Aorta (tissue), 5 donors: ENCODE results near the gene PPM1L. TPM values are rescaled to one million over a fixed set of nuclear protein-coding genes. Genes with fewer than 3 reads are reported as not detected.

Source experiments
- ATAC-seq: fragments of 200-7000 bp; cut with Tn5 transposase; one replicate; pipeline ENCODE4 v1.9.1; 2022; ENCODE audit warnings: moderate library complexity; ENCODE audit not compliant: low FRiP score
- DNase-seq, 2 donors: peaks; one replicate each; pipeline ENCODE4 v3.0.0-alpha.2; 2020
- H3K27ac ChIP-seq, 2 donors: one replicate each; pipeline ENCODE4 v1.5.1; 2013; ENCODE audit warnings: low read length in 2 of 2, mild to moderate bottlenecking in 2 of 2, moderate library complexity in 2 of 2, control low read depth in 1 of 2, inconsistent platforms in 1 of 2, low read depth in 1 of 2
- H3K27me3 ChIP-seq, 2 donors: one replicate each; pipeline ENCODE4 v1.6.1; 2013; ENCODE audit warnings: control low read depth in 1 of 2, low read length in 1 of 2, mild to moderate bottlenecking in 1 of 2, moderate library complexity in 1 of 2; ENCODE audit not compliant: insufficient read depth in 2 of 2, control insufficient read depth in 1 of 2
- H3K36me3 ChIP-seq, 2 donors: one replicate each; pipeline ENCODE4 v1.6.1; 2013; ENCODE audit warnings: control low read depth in 1 of 2, low read length in 1 of 2, mild to moderate bottlenecking in 1 of 2; ENCODE audit not compliant: insufficient read depth in 2 of 2, control insufficient read depth in 1 of 2
- H3K4me1 ChIP-seq, 2 donors: one replicate each; pipeline ENCODE4 v1.6.1; 2013; ENCODE audit warnings: low read length in 2 of 2, control low read depth in 1 of 2, mild to moderate bottlenecking in 1 of 2, moderate library complexity in 1 of 2; ENCODE audit not compliant: insufficient read depth in 2 of 2, control insufficient read depth in 1 of 2
- H3K4me3 ChIP-seq, 2 donors: one replicate each; pipeline ENCODE4 v1.5.1; 2013; ENCODE audit warnings: low read length in 2 of 2, control low read depth in 1 of 2, mild to moderate bottlenecking in 1 of 2
- H3K9me3 ChIP-seq: one replicate; pipeline ENCODE4 v1.6.1; 2013; ENCODE audit warnings: mild to moderate bottlenecking, low read length; ENCODE audit not compliant: control insufficient read depth
- WGBS, 2 donors: extraction: QIAGEN DNeasy Blood & Tissue Kit; methylation state at CpG; one replicate each; pipeline ENCODE4 v1.1.7; 2013; 5-methylcytosine and 5-hydroxymethylcytosine counted together
- intact Hi-C, 2 donors: fragments of 100-400 bp; cut with DNase I; formaldehyde crosslinking; loops; one replicate each; pipeline versions ENCODE4 v1.14.2 to v1.15.0; 2022
- polyA plus RNA-seq, 2 donors: library from polyadenylated mRNA; stranded (reverse); fragments of 200-250 nt; gene quantifications; one replicate each; pipeline ENCODE4 v1.2.3, GENCODE V29; 2013
- total RNA-seq, 2 donors: library from RNA; stranded (reverse); fragmentation: NEBNext Ultra II Directional; extraction: Animal tissue kit (Norgen Biotek cat#: 25700); gene quantifications; one replicate each; pipeline ENCODE4 v1.2.1, GENCODE V29; 2021
- donor health status: healthy with polysubstance abuse.
- donor health status: Bipolar disorder and iron deficiency.
- donor health status: DM: no; HTN: no; CAD: no.
- donor health status: DM: no; HTN: no; CAD: no.
- donor health status: DM: yes; HTN: yes; CAD: no.

PPM1L gene
- total and polyA plus RNA-seq, 4 donors, result 1.5 to 17.0 (median 11.1) TPM

- Histone ChIP-seq H3K4me3 (no peak overlapping the region), H3K27ac (no peak overlapping the region), H3K27me3 (no peaks in the 10 kb centered on the region), H3K4me1 (peaks cover 6 to 20% of the 10 kb centered on the region in 2 donors), H3K36me3 (no peaks in the 10 kb centered on the region), H3K9me3 (no peaks in the 10 kb centered on the region)
- peak in 1 of 2 donors; percentile 51 for DNase-seq
- WGBS, 2 donors, result 7 to 14% methylated on average over 3 of the region's 3 CpGs
- ATAC-seq, result no peak
- intact Hi-C loops, result no loop called here
Observed at GRCh38 chr3:160808838-160809237, 52.8 kb downstream of the PPM1L start.

- H3K9me3 ChIP-seq, result no peaks in the 10 kb centered on the region
- H3K4me3 ChIP-seq, result no peak overlapping the region
- DNase-seq (no peak), ATAC-seq (no peak)
- H3K27me3 ChIP-seq, result no peaks in the 10 kb centered on the region
- H3K4me1 ChIP-seq, result peaks cover 6 to 20% of the 10 kb centered on the region in 2 donors
- 11 to 16% methylated on average over 2 of the region's 2 CpGs for WGBS, 2 donors
- H3K27ac ChIP-seq, result peak overlapping the region; percentile 8 to 73
- no peaks in the 10 kb centered on the region for H3K36me3 ChIP-seq
- intact Hi-C loops, result no loop called here
Observed at GRCh38 chr3:160809453-160809852, 53.4 kb downstream of the PPM1L start.

- intact Hi-C loops, result loop anchor here in 1 of 2 donors (5.0 kb wide), 1 partner anchor 53 kb away; the partner anchor contains the start of gene PPM1L
Observed at GRCh38 chr3:160810362-160811236, 54.6 kb downstream of the PPM1L start.

GRCh38 chr3:160811237-160811548 is 55.2 kb downstream of the PPM1L start:
- Histone ChIP-seq H3K27ac (no peak overlapping the region), H3K4me1 (peaks cover 6 to 20% of the 10 kb centered on the region in 2 donors), H3K9me3 (no peaks in the 10 kb centered on the region), H3K27me3 (no peaks in the 10 kb centered on the region), H3K4me3 (no peak overlapping the region), H3K36me3 (no peaks in the 10 kb centered on the region)
- no peak for DNase-seq
- ATAC-seq, result no peak
- intact Hi-C loops, result loop anchor here in 1 of 2 donors (5.0 kb wide), 1 partner anchor 54 kb away; the partner anchor contains the start of gene PPM1L
- WGBS, 2 donors, result 85 to 96% methylated on average over 1 of the region's 1 CpG

More at GRCh38 chr3:160810362-160811236, 54.6 kb downstream of the PPM1L start:
- DNase-seq (peak in 1 of 2 donors; percentile 62), ATAC-seq (peak; percentile 80)
- no peaks in the 10 kb centered on the region for H3K27me3 ChIP-seq
- WGBS, 2 donors, result 46 to 51% methylated on average over 4 of the region's 4 CpGs
- peaks cover 6 to 20% of the 10 kb centered on the region in 2 donors for H3K4me1 ChIP-seq
- peak overlapping the region in 1 of 2 donors; percentile 73 for H3K27ac ChIP-seq
- no peak overlapping the region for H3K4me3 ChIP-seq
- H3K36me3 ChIP-seq, result no peaks in the 10 kb centered on the region
- no peaks in the 10 kb centered on the region for H3K9me3 ChIP-seq

- Histone ChIP-seq H3K4me1 (peaks cover 6 to 20% of the 10 kb centered on the region in 2 donors), H3K9me3 (no peaks in the 10 kb centered on the region), H3K27me3 (no peaks in the 10 kb centered on the region), H3K36me3 (no peaks in the 10 kb centered on the region), H3K27ac (no peak overlapping the region), H3K4me3 (no peak overlapping the region)
- DNase-seq (no peak), ATAC-seq (no peak)
- 38 to 49% methylated on average over 3 of the region's 3 CpGs for WGBS, 2 donors
- intact Hi-C loops, result loop anchor here in 1 of 2 donors (5.0 kb wide), 1 partner anchor 55 kb away; the partner anchor contains the start of gene PPM1L
Observed at GRCh38 chr3:160812304-160812703, 56.3 kb downstream of the PPM1L start.

GRCh38 chr3:160815280-160815679 is 59.2 kb downstream of the PPM1L start:
- ATAC-seq (no peak), DNase-seq (no peak)

GRCh38 chr3:160820022-160820421 is 64.0 kb downstream of the PPM1L start:
- DNase-seq (no peak), ATAC-seq (no peak)
- intact Hi-C loops, result no loop called here
- Histone ChIP-seq H3K9me3 (no peaks in the 10 kb centered on the region), H3K27me3 (no peaks in the 10 kb centered on the region), H3K4me1 (no peaks in the 10 kb centered on the region), H3K27ac (no peak overlapping the region), H3K4me3 (no peak overlapping the region), H3K36me3 (no peaks in the 10 kb centered on the region)
- whole genome bisulfite sequencing, 2 donors, result 91 to 97% methylated on average over 1 of the region's 1 CpG

More at GRCh38 chr3:160815280-160815679, 59.2 kb downstream of the PPM1L start:
- Histone ChIP-seq H3K27ac (no peak overlapping the region), H3K4me1 (peaks cover 6% of the 10 kb centered on the region in 2 donors), H3K4me3 (no peak overlapping the region), H3K27me3 (no peaks in the 10 kb centered on the region), H3K9me3 (no peaks in the 10 kb centered on the region), H3K36me3 (no peaks in the 10 kb centered on the region)
- WGBS, 2 donors, result 97 to 100% methylated on average over 1 of the region's 1 CpG
- intact Hi-C loops, result no loop called here

GRCh38 chr3:160820430-160820829 is 64.4 kb downstream of the PPM1L start:
- no peak overlapping the region for H3K4me3 ChIP-seq
- H3K27me3 ChIP-seq, result no peaks in the 10 kb centered on the region
- WGBS, 2 donors, result 99 to 100% methylated on average over 1 of the region's 1 CpG
- DNase-seq (no peak), ATAC-seq (no peak)
- H3K4me1 ChIP-seq, result no peaks in the 10 kb centered on the region
- no peaks in the 10 kb centered on the region for H3K9me3 ChIP-seq
- no peaks in the 10 kb centered on the region for H3K36me3 ChIP-seq
- no peak overlapping the region for H3K27ac ChIP-seq
- intact Hi-C loops, result no loop called here

- no peak for ATAC-seq
- DNase-seq, result no peak
- Histone ChIP-seq H3K9me3 (no peaks in the 10 kb centered on the region), H3K27me3 (no peaks in the 10 kb centered on the region), H3K4me1 (no peaks in the 10 kb centered on the region), H3K4me3 (no peak overlapping the region), H3K36me3 (no peaks in the 10 kb centered on the region), H3K27ac (no peak overlapping the region)
- intact Hi-C loops, result no loop called here
Observed at GRCh38 chr3:160822936-160823335, 66.9 kb downstream of the PPM1L start.
